HCT116 (cell line): ENCODE data around the gene CD300C. TPM values are rescaled to one million over a fixed set of nuclear protein-coding genes. Genes with fewer than 3 reads are reported as not detected.
A peak's percentile ranks its signal among the peaks of the same experiment; 100 is the strongest.

Source experiments
- ATAC-seq: fragments of 200-7000 bp; cut with Tn5 transposase; 2 replicates; pipeline ENCODE4 v1.9.1; 2020; ENCODE audit warnings: mild to moderate bottlenecking, moderate library complexity
- BruUV-seq: library from RNA; stranded (reverse); fragments of 400-500 nt; replicated peaks from 2 replicates; lab custom pipeline; 2021; lab: Mats Ljungman, UMichigan
- CTCF ChIA-PET: fragments of 300-600 bp; sonication (Branson Sonifier 250); formaldehyde crosslinking; loops from one replicate; lab custom pipeline; 2021; ENCODE audit warnings: antibody characterized with exemption; lab: Charles Lee
- POLR2A ChIA-PET: fragments of 300-600, 350-600 bp; sonication (Branson Sonifier 250); formaldehyde crosslinking; loops from one replicate; lab custom pipeline; 2021; ENCODE audit warnings: antibody characterized with exemption; lab: Charles Lee
- RAD21 ChIA-PET, 2 experiments: fragments of 300-600 bp; sonication (Branson Sonifier 250); formaldehyde crosslinking; loops; one replicate each; lab custom pipeline; 2023; ENCODE audit warnings: low total read pairs in 2 of 2; ENCODE audit not compliant: uncharacterized antibody in 2 of 2, unreplicated experiment in 2 of 2, low non-redundant PET in 1 of 2; lab: Charles Lee
- DNase-seq: peaks from one replicate; pipeline ENCODE4 v3.0.0-alpha.2; 2010; ENCODE audit warnings: low read depth, low spot score
- H2AFZ ChIP-seq: fragments of 200-600 bp; shearing (Covaris generic), sonication (generic); 2 replicates; pipeline ENCODE4 v1.6.1; 2017; ENCODE audit warnings: low read depth, mixed run types, mixed read lengths, antibody characterized with exemption, low read length; ENCODE audit not compliant: poor library complexity, severe bottlenecking
- H3K27ac ChIP-seq: 2 replicates; pipeline ENCODE4 v1.5.1; 2012; ENCODE audit warnings: low read depth, low read length
- H3K27me3 ChIP-seq: fragments of 200-600 bp; sonication (generic); 2 replicates; pipeline ENCODE4 v1.6.1; 2016; ENCODE audit warnings: mixed run types, low read length, mixed read lengths; ENCODE audit not compliant: insufficient read depth
- H3K36me3 ChIP-seq, 2 experiments: fragments of 200-500 bp in 1 of 2; fragments of 200-600 bp in 1 of 2; sonication (Bioruptor generic) in 1 of 2; sonication (generic) in 1 of 2; 2 replicates each; pipeline versions ENCODE4 v1.5.1 to v1.6.1; 2014 to 2016; ENCODE audit warnings: low read length in 2 of 2, inconsistent platforms in 1 of 2, mixed read lengths in 1 of 2, mixed run types in 1 of 2; ENCODE audit not compliant: insufficient read depth in 2 of 2, control insufficient read depth in 1 of 2
- H3K4me1 ChIP-seq, 2 experiments: fragments of 200-600 bp in 1 of 2; sonication (generic) in 1 of 2; 2 replicates each; pipeline versions ENCODE4 v1.5.1 to v1.6.1; 2012 to 2017; ENCODE audit warnings: low read length in 2 of 2, inconsistent platforms in 1 of 2, mild to moderate bottlenecking in 1 of 2, mixed read lengths in 1 of 2, mixed run types in 1 of 2, moderate library complexity in 1 of 2; ENCODE audit not compliant: insufficient read depth in 2 of 2, control insufficient read depth in 1 of 2
- H3K4me2 ChIP-seq: fragments of 200-600 bp; sonication (generic); 2 replicates; pipeline ENCODE4 v1.6.1; 2017; ENCODE audit warnings: mixed run types, low read length, mixed read lengths
- H3K4me3 ChIP-seq, 2 experiments: fragments of 200-600 bp in 1 of 2; sonication (generic) in 1 of 2; replicated peaks in 1 of 2; 2 replicates each; pipeline ENCODE4 v1.5.1; 2011 to 2016; ENCODE audit warnings: low read length in 2 of 2, control low read depth in 1 of 2, low read depth in 1 of 2, mild to moderate bottlenecking in 1 of 2, mixed read lengths in 1 of 2, mixed run types in 1 of 2
- H3K79me2 ChIP-seq: fragments of 200-600 bp; sonication (generic); 2 replicates; pipeline ENCODE4 v1.6.1; 2017; ENCODE audit warnings: mild to moderate bottlenecking, mixed run types, low read length, moderate library complexity, mixed read lengths; ENCODE audit not compliant: insufficient read depth
- H3K9ac ChIP-seq: fragments of 200-600 bp; sonication (generic); 2 replicates; pipeline ENCODE4 v1.6.1; 2016; ENCODE audit warnings: low read length, mixed read lengths
- H3K9me2 ChIP-seq: fragments of 200-600 bp; sonication (generic), shearing (Covaris generic); 2 replicates; pipeline ENCODE4 v1.6.1; 2017; ENCODE audit warnings: mixed run types, mild to moderate bottlenecking, moderate library complexity; ENCODE audit not compliant: insufficient read depth
- H3K9me3 ChIP-seq, 2 experiments: fragments of 200-500 bp in 1 of 2; fragments of 200-600 bp in 1 of 2; sonication (Bioruptor generic) in 1 of 2; sonication (generic) in 1 of 2; 2 replicates each; pipeline ENCODE4 v1.6.1; 2014 to 2017; ENCODE audit warnings: low read length in 2 of 2, mixed read lengths in 2 of 2, inconsistent platforms in 1 of 2, low read depth in 1 of 2, mild to moderate bottlenecking in 1 of 2, mixed run types in 1 of 2, moderate library complexity in 1 of 2; ENCODE audit not compliant: control insufficient read depth in 1 of 2, insufficient read depth in 1 of 2
- H4K20me1 ChIP-seq: fragments of 200-600 bp; sonication (generic), shearing (Covaris generic); 2 replicates; pipeline ENCODE4 v1.6.1; 2017; ENCODE audit warnings: mixed run types, mild to moderate bottlenecking, moderate library complexity; ENCODE audit not compliant: insufficient read depth
- CBX3 ChIP-seq: IDR thresholded peaks from 2 replicates; pipeline ENCODE4 v1.6.1; 2012; ENCODE audit warnings: low read depth
- EGR1 ChIP-seq: IDR thresholded peaks from 2 replicates; pipeline ENCODE4 v1.6.1; 2012; ENCODE audit warnings: low read depth
- ELF1 ChIP-seq: IDR thresholded peaks from 2 replicates; pipeline ENCODE4 v1.6.1; 2012; ENCODE audit warnings: low read depth, borderline replicate concordance
- EZH2 ChIP-seq: fragments of 200-600 bp; sonication (generic); IDR thresholded peaks from 2 replicates; pipeline ENCODE4 v1.6.1; 2017; ENCODE audit warnings: antibody characterized with exemption, mixed run types
- FOSL1 ChIP-seq: IDR thresholded peaks from 2 replicates; pipeline ENCODE4 v1.6.1; 2012; ENCODE audit warnings: low read depth
- JUND ChIP-seq: IDR thresholded peaks from 2 replicates; pipeline ENCODE4 v1.6.1; 2012
- POLR2AphosphoS5 ChIP-seq: IDR thresholded peaks from 2 replicates; pipeline ENCODE4 v1.6.1; 2011; ENCODE audit warnings: mild to moderate bottlenecking, low read depth, low read length, moderate library complexity
- RAD21 ChIP-seq: IDR thresholded peaks from 2 replicates; pipeline ENCODE4 v1.6.1; 2012; ENCODE audit warnings: low read depth, mild to moderate bottlenecking
- SRF ChIP-seq: IDR thresholded peaks from 2 replicates; pipeline ENCODE4 v1.6.1; 2012; ENCODE audit warnings: low read depth
- TCF7L2 ChIP-seq: IDR thresholded peaks from 2 replicates; pipeline ENCODE4 v1.7.0; 2011; ENCODE audit warnings: borderline replicate concordance, inconsistent platforms; ENCODE audit not compliant: insufficient read depth, insufficient read length; ENCODE audit errors: extremely low read depth
- YY1 ChIP-seq: IDR thresholded peaks from 2 replicates; pipeline ENCODE4 v1.6.1; 2011; ENCODE audit warnings: low read length, low read depth, moderate library complexity, mild to moderate bottlenecking; ENCODE audit not compliant: insufficient replicate concordance; ENCODE audit errors: extremely low read depth
- ZNF274 ChIP-seq: fragments of 200-500 bp; sonication (Bioruptor generic); IDR thresholded peaks from 2 replicates; pipeline ENCODE4 v1.6.1; 2014; ENCODE audit warnings: mild to moderate bottlenecking, low read depth, low read length, inconsistent platforms
- intact Hi-C: fragments of 100-400 bp; cut with micrococcal nuclease; formaldehyde crosslinking; loops from 2 replicates; pipeline ENCODE4 v1.10.0; 2022
- total RNA-seq: library from RNA; stranded (reverse); gene quantifications from one replicate; pipeline ENCODE4 v1.2.1, GENCODE V29; 2021; ENCODE audit not compliant: unreplicated experiment
- TF ChIP-seq, protein P1 (sequence below): IDR thresholded peaks from 2 replicates; pipeline ENCODE4 v1.6.1; 2012; ENCODE audit warnings: low read depth
- TF ChIP-seq, protein P2 (sequence below): IDR thresholded peaks from 2 replicates; pipeline ENCODE4 v1.6.1; 2012
- TF ChIP-seq, protein P3 (sequence below): IDR thresholded peaks from 2 replicates; pipeline ENCODE4 v1.6.1; 2012
- TF ChIP-seq, protein P4 (sequence below), 3 experiments: fragments of 200-600 bp in 1 of 3; sonication (generic) in 1 of 3; IDR thresholded peaks in 2 of 3; conservative IDR thresholded peaks in 1 of 3; 2 replicates each; pipeline ENCODE4 v1.5.1; 2012 to 2017; ENCODE audit warnings: low read depth in 2 of 3, low read length in 2 of 3, antibody characterized with exemption in 1 of 3, borderline replicate concordance in 1 of 3, control low read depth in 1 of 3, mild to moderate bottlenecking in 1 of 3, mixed read lengths in 1 of 3, mixed run types in 1 of 3, moderate library complexity in 1 of 3; ENCODE audit not compliant: insufficient read depth in 1 of 3

The CD300C gene
- total RNA-seq, 1 experiment from 2014 or later, result 0.15 TPM

DNA sequence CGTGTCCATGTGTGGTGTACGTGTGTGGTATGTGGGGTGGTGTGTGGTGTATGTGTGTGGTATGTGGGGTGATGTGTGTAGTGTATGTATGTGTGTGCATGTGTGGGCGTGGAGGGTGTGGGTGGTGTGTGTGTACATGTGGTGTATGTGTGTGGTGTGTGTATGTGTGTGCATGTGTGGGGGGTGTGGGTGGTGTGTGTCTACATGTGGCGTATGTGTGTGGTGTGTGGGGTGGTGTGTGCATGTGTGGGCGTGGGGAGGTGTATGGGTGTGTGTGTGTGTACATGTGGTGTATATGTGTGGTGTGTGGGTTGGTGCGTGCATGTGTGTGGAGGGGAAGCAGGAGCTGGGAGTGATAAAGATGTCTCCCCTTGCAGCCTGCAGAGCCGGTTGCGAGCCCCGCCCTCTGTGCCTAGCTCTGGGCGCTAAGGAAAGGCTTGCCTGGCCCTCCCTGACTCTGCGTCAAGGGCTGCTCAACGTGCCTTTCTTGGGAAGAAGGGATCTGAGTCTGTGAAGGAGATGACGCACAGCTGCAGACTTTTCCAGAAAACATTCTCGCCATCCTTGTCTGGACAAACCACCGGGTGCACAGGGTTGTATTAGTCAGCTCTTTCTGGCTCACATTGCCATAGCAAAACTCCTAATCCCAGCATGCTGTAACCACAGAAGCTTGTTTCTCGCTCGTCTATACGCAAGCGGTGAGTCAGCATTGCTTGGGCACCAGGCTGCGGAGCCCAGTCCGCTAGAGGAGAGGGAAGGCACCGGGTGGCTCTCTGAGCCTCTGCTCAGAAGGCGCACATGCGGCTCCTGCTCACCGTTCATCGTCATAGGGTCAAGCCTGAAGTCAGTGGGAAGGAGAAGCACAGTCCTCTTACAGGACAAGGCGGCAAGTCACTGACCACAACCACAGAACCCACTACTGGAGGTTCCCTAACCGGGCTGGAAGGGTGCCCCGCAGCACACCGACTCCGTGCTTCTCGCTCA is 23.4 kb upstream of the CD300C start:
- no peaks in the 10 kb centered on the region for H3K9me3 ChIP-seq
- CTCF ChIA-PET, result interaction anchor here (0.6 to 1.5 kb wide), 8 partner anchors 31 to 207 kb away, joined by 3 to 11 read pairs (median 3); partner anchors contain the start of gene RAB37
- ATAC-seq, result peak; percentile 85
- peak overlapping the region; percentile 46 for H3K4me2 ChIP-seq
- H3K27ac ChIP-seq, result peak overlapping the region; percentile 36
- peak; percentile 97 for DNase-seq
- RAD21 ChIA-PET, result interaction anchor here (0.7 to 0.9 kb wide), 2 partner anchors 88 to 168 kb away, joined by 3 to 4 read pairs; no protein-coding TSS in a partner anchor
- H3K4me3 ChIP-seq, result peak overlapping the region; percentile 6 to 28; a peak in 2 of 4 replicates
- BruUV-seq, result no TSS peak
- H3K9ac ChIP-seq, result peak overlapping the region; percentile 40
- intact Hi-C loops, result no loop called here
- H2AFZ ChIP-seq, result peak overlapping the region; percentile 48
- H3K4me1 ChIP-seq, result peaks cover 14 to 25% of the 10 kb centered on the region in 2 experiments
- no peaks in the 10 kb centered on the region for H3K9me2 ChIP-seq
- no peaks in the 10 kb centered on the region for H3K79me2 ChIP-seq
- no peaks in the 10 kb centered on the region for H4K20me1 ChIP-seq
- H3K27me3 ChIP-seq, result peaks cover 10% of the 10 kb centered on the region
- POLR2A ChIA-PET, result interaction anchor here (0.6 to 1.3 kb wide), 5 partner anchors 13 to 68 kb away, joined by 3 to 5 read pairs (median 3); no protein-coding TSS in a partner anchor
- no peaks in the 10 kb centered on the region for H3K36me3 ChIP-seq
- TF ChIP-seq TCF7L2 (no peak), POLR2AphosphoS5 (peak; percentile 59), ELF1 (no peak), RAD21 (peak; percentile 7; the same call in 1 of the 2 replicates), JUND (peak; percentile 87), SRF (peak; percentile 77), CBX3 (peak; percentile 97), EZH2 (no peak), ZNF274 (no peak), FOSL1 (peak; percentile 84), YY1 (peak; percentile 25), EGR1 (no peak)
- TF ChIP-seq, protein P1, sequence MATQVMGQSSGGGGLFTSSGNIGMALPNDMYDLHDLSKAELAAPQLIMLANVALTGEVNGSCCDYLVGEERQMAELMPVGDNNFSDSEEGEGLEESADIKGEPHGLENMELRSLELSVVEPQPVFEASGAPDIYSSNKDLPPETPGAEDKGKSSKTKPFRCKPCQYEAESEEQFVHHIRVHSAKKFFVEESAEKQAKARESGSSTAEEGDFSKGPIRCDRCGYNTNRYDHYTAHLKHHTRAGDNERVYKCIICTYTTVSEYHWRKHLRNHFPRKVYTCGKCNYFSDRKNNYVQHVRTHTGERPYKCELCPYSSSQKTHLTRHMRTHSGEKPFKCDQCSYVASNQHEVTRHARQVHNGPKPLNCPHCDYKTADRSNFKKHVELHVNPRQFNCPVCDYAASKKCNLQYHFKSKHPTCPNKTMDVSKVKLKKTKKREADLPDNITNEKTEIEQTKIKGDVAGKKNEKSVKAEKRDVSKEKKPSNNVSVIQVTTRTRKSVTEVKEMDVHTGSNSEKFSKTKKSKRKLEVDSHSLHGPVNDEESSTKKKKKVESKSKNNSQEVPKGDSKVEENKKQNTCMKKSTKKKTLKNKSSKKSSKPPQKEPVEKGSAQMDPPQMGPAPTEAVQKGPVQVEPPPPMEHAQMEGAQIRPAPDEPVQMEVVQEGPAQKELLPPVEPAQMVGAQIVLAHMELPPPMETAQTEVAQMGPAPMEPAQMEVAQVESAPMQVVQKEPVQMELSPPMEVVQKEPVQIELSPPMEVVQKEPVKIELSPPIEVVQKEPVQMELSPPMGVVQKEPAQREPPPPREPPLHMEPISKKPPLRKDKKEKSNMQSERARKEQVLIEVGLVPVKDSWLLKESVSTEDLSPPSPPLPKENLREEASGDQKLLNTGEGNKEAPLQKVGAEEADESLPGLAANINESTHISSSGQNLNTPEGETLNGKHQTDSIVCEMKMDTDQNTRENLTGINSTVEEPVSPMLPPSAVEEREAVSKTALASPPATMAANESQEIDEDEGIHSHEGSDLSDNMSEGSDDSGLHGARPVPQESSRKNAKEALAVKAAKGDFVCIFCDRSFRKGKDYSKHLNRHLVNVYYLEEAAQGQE, result no peak
- TF ChIP-seq, protein P2, sequence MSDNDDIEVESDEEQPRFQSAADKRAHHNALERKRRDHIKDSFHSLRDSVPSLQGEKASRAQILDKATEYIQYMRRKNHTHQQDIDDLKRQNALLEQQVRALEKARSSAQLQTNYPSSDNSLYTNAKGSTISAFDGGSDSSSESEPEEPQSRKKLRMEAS, result peak; percentile 93
- TF ChIP-seq, protein P3, sequence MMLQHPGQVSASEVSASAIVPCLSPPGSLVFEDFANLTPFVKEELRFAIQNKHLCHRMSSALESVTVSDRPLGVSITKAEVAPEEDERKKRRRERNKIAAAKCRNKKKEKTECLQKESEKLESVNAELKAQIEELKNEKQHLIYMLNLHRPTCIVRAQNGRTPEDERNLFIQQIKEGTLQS, result no peak
- TF ChIP-seq, protein P4, sequence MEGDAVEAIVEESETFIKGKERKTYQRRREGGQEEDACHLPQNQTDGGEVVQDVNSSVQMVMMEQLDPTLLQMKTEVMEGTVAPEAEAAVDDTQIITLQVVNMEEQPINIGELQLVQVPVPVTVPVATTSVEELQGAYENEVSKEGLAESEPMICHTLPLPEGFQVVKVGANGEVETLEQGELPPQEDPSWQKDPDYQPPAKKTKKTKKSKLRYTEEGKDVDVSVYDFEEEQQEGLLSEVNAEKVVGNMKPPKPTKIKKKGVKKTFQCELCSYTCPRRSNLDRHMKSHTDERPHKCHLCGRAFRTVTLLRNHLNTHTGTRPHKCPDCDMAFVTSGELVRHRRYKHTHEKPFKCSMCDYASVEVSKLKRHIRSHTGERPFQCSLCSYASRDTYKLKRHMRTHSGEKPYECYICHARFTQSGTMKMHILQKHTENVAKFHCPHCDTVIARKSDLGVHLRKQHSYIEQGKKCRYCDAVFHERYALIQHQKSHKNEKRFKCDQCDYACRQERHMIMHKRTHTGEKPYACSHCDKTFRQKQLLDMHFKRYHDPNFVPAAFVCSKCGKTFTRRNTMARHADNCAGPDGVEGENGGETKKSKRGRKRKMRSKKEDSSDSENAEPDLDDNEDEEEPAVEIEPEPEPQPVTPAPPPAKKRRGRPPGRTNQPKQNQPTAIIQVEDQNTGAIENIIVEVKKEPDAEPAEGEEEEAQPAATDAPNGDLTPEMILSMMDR (IDR thresholded peaks at IDR 0.05 in 2 of 3, conservative IDR thresholded peaks at IDR 0.05 in 1 of 3; ENCODE audit: borderline replicate concordance in 1 of 3, insufficient read depth in 1 of 3, low read depth in 2 of 3, low read length in 2 of 3), result no peak
